Activated naive CD4-positive, alpha-beta T cell treated with anti-CD3 and anti-CD28 coated beads for 36 hours (primary cell): ENCODE measurements around the gene AGRN. TPM values are rescaled to one million over a fixed set of nuclear protein-coding genes. Genes with fewer than 3 reads are reported as not detected.
A peak's percentile ranks its signal among the peaks of the same experiment; 100 is the strongest.
"Not testable (repeated sequence)": the region's sequence is repeated elsewhere in the genome, so short reads cannot be mapped to it uniquely, and the experiment has no call there.

Source experiments
- CTCF ChIA-PET: fragments of 350-600 bp; sonication (Branson Sonifier 250); formaldehyde crosslinking; loops from one replicate; lab custom pipeline; 2021; ENCODE audit warnings: antibody characterized with exemption; lab: Charles Lee
- DNase-seq: peaks from one replicate; pipeline ENCODE4 v3.0.0-alpha.2; 2020
- H3K27ac Mint-ChIP-seq: one replicate; pipeline ENCODE4 v1.8.0; 2021; ENCODE audit warnings: mild to moderate bottlenecking, mixed read lengths
- H3K27me3 Mint-ChIP-seq: one replicate; pipeline ENCODE4 v1.8.0; 2021; ENCODE audit warnings: low read depth, mixed read lengths
- H3K36me3 Mint-ChIP-seq: one replicate; pipeline ENCODE4 v1.8.0; 2021; ENCODE audit warnings: low read depth, mixed read lengths
- H3K4me1 Mint-ChIP-seq: one replicate; pipeline ENCODE4 v1.8.0; 2021; ENCODE audit warnings: low read depth, mixed read lengths
- H3K4me3 Mint-ChIP-seq: one replicate; pipeline ENCODE4 v1.8.0; 2021; ENCODE audit warnings: mild to moderate bottlenecking, moderate library complexity, mixed read lengths
- H3K9me3 Mint-ChIP-seq: one replicate; pipeline ENCODE4 v1.8.0; 2021; ENCODE audit warnings: mixed read lengths
- intact Hi-C: fragments of 100-400 bp; cut with micrococcal nuclease; formaldehyde crosslinking; loops from one replicate; pipeline ENCODE4 v1.15.1; 2023
- total RNA-seq, 2 experiments: library from RNA; stranded (reverse); gene quantifications; one replicate each; pipeline ENCODE4 v1.2.3, GENCODE V29; 2021

AGRN gene
- total RNA-seq, 2 experiments from 2014 or later, result 30.5 to 35.1 TPM

- CTCF ChIA-PET, result interaction anchor here (0.6 to 5.9 kb wide), 20 partner anchors 9 to 311 kb away, joined by 3 to 39 read pairs (median 4); partner anchors contain the start of genes PLEKHN1 and UBE2J2
- Mint-ChIP-seq H3K27me3 (peaks cover 20% of the 10 kb centered on the region), H3K36me3 (no peaks in the 10 kb centered on the region)
Measured at GRCh38 chr1:984476-984814, 35.5 kb upstream of the AGRN start.

GRCh38 chr1:985126-985525 is 34.8 kb upstream of the AGRN start:
- DNase-seq, result no peak
- Mint-ChIP-seq H3K4me3 (no peak overlapping the region), H3K27ac (no peak overlapping the region), H3K27me3 (peaks cover 20% of the 10 kb centered on the region), H3K36me3 (no peaks in the 10 kb centered on the region), H3K9me3 (no peaks in the 10 kb centered on the region), H3K4me1 (no peaks in the 10 kb centered on the region)
- CTCF ChIA-PET, result interaction anchor here (0.6 to 5.9 kb wide), 13 partner anchors 8 to 288 kb away, joined by 3 to 39 read pairs (median 8); partner anchors contain the start of gene UBE2J2
- intact Hi-C loops, result no loop called here

More at GRCh38 chr1:984476-984814, 35.5 kb upstream of the AGRN start:
- Mint-ChIP-seq H3K4me1 (no peaks in the 10 kb centered on the region), H3K27ac (no peak overlapping the region), H3K9me3 (no peaks in the 10 kb centered on the region), H3K4me3 (no peak overlapping the region)
- DNase-seq, result no peak
- intact Hi-C loops, result loop anchor here (1.0 to 5.0 kb wide), 2 partner anchors 79 to 308 kb away; no protein-coding TSS in a partner anchor

- Mint-ChIP-seq H3K27me3 (peaks cover 20% of the 10 kb centered on the region), H3K9me3 (peaks cover 12% of the 10 kb centered on the region), H3K4me1 (peaks cover 20% of the 10 kb centered on the region)
- intact Hi-C loops, DNase-seq, CTCF ChIA-PET, H3K4me3 Mint-ChIP-seq, H3K27ac Mint-ChIP-seq, H3K36me3 Mint-ChIP-seq: not testable (repeated sequence)
Measured at GRCh38 chr1:988061-988460, 31.9 kb upstream of the AGRN start.

GRCh38 chr1:991275-991674 is 28.6 kb upstream of the AGRN start:
- peaks cover 19% of the 10 kb centered on the region for H3K27me3 Mint-ChIP-seq
- H3K27ac Mint-ChIP-seq, DNase-seq, H3K36me3 Mint-ChIP-seq, H3K4me3 Mint-ChIP-seq, intact Hi-C loops: not testable (repeated sequence)
- H3K9me3 Mint-ChIP-seq, result peaks cover 12% of the 10 kb centered on the region
- CTCF ChIA-PET, result interaction anchor here (1.6 kb wide), 1 partner anchor 22 kb away, joined by 4 read pairs; the partner anchor contains the start of gene ISG15
- peaks cover 24% of the 10 kb centered on the region for H3K4me1 Mint-ChIP-seq

- peak overlapping the region; percentile 72 for H3K27ac Mint-ChIP-seq
- H3K27me3 Mint-ChIP-seq, result peaks cover 19% of the 10 kb centered on the region
- peaks cover 12% of the 10 kb centered on the region for H3K9me3 Mint-ChIP-seq
- CTCF ChIA-PET, result interaction anchor here (0.6 to 1.7 kb wide), 6 partner anchors 9 to 196 kb away, joined by 3 to 6 read pairs (median 3); partner anchors contain the start of gene ISG15
- H3K4me1 Mint-ChIP-seq, result peaks cover 24% of the 10 kb centered on the region
- intact Hi-C loops, result no loop called here
- peaks cover 1% of the 10 kb centered on the region for H3K36me3 Mint-ChIP-seq
- no peak for DNase-seq
- H3K4me3 Mint-ChIP-seq, result no peak overlapping the region
Measured at GRCh38 chr1:991895-992294, 28.0 kb upstream of the AGRN start.

- Mint-ChIP-seq H3K9me3 (peaks cover 12% of the 10 kb centered on the region), H3K27ac (peak overlapping the region; percentile 85), H3K27me3 (peaks cover 21% of the 10 kb centered on the region), H3K4me3 (no peak overlapping the region), H3K4me1 (peaks cover 24% of the 10 kb centered on the region), H3K36me3 (peaks cover 1% of the 10 kb centered on the region)
- CTCF ChIA-PET, result interaction anchor here (0.6 to 1.7 kb wide), 7 partner anchors 9 to 284 kb away, joined by 3 to 6 read pairs (median 3); partner anchors contain the start of gene ISG15
- intact Hi-C loops, result no loop called here
- peak; percentile 47 for DNase-seq
Measured at GRCh38 chr1:992362-992761, 27.6 kb upstream of the AGRN start.

GRCh38 chr1:993379-993995 is 26.4 kb upstream of the AGRN start:
- Mint-ChIP-seq H3K27me3 (peaks cover 24% of the 10 kb centered on the region), H3K9me3 (peaks cover 12% of the 10 kb centered on the region), H3K36me3 (peaks cover 1% of the 10 kb centered on the region), H3K27ac (no peak overlapping the region), H3K4me3 (no peak overlapping the region), H3K4me1 (peaks cover 24% of the 10 kb centered on the region)
- intact Hi-C loops, result no loop called here
- CTCF ChIA-PET, result interaction anchor here (1.2 to 1.7 kb wide), 4 partner anchors 8 to 70 kb away, joined by 3 to 4 read pairs (median 3); no protein-coding TSS in a partner anchor
- DNase-seq, result no peak

- not testable (repeated sequence) for H3K27ac Mint-ChIP-seq, H3K4me3 Mint-ChIP-seq, DNase-seq, H3K36me3 Mint-ChIP-seq
- CTCF ChIA-PET, result interaction anchor here (0.7 to 1.3 kb wide), 3 partner anchors 9 to 282 kb away, joined by 3 to 5 read pairs (median 3); no protein-coding TSS in a partner anchor
- Mint-ChIP-seq H3K4me1 (peaks cover 26% of the 10 kb centered on the region), H3K9me3 (peaks cover 12% of the 10 kb centered on the region), H3K27me3 (peaks cover 18% of the 10 kb centered on the region)
- intact Hi-C loops, result loop anchor here (2.0 kb wide), 1 partner anchor 18 kb away; the partner anchor contains the start of gene ISG15
Measured at GRCh38 chr1:994546-994945, 25.4 kb upstream of the AGRN start.

GRCh38 chr1:995665-996633 is 24.0 kb upstream of the AGRN start:
- peaks cover 29% of the 10 kb centered on the region for H3K4me1 Mint-ChIP-seq
- peaks cover 22% of the 10 kb centered on the region for H3K27me3 Mint-ChIP-seq
- intact Hi-C loops, result loop anchor here (2.0 kb wide), 1 partner anchor 17 kb away; the partner anchor contains the start of gene ISG15
- CTCF ChIA-PET, result interaction anchor here (1.2 kb wide), 1 partner anchor 13 kb away, joined by 3 read pairs; no protein-coding TSS in a partner anchor
- H3K4me3 Mint-ChIP-seq, result no peak overlapping the region
- DNase-seq, result no peak
- peaks cover 12% of the 10 kb centered on the region for H3K9me3 Mint-ChIP-seq
- no peak overlapping the region for H3K27ac Mint-ChIP-seq
- H3K36me3 Mint-ChIP-seq, result peaks cover 1% of the 10 kb centered on the region

GRCh38 chr1:996851-997712 is 22.8 kb upstream of the AGRN start:
- H3K27me3 Mint-ChIP-seq, result peaks cover 22% of the 10 kb centered on the region

GRCh38 chr1:997713-997992 is 22.3 kb upstream of the AGRN start:
- H3K9me3 Mint-ChIP-seq, result peaks cover 4% of the 10 kb centered on the region
- no peaks in the 10 kb centered on the region for H3K36me3 Mint-ChIP-seq
- no peak overlapping the region for H3K4me3 Mint-ChIP-seq
- DNase-seq, result no peak
- peaks cover 22% of the 10 kb centered on the region for H3K27me3 Mint-ChIP-seq
- intact Hi-C loops, result no loop called here
- CTCF ChIA-PET, result interaction anchor here (0.7 to 1.3 kb wide), 2 partner anchors 14 to 17 kb away, joined by 3 to 7 read pairs; no protein-coding TSS in a partner anchor
- H3K27ac Mint-ChIP-seq, result no peak overlapping the region
- peaks cover 13% of the 10 kb centered on the region for H3K4me1 Mint-ChIP-seq

More at GRCh38 chr1:996851-997712, 22.8 kb upstream of the AGRN start:
- DNase-seq, result no peak
- CTCF ChIA-PET, result interaction anchor here (0.7 to 1.3 kb wide), 2 partner anchors 13 to 17 kb away, joined by 3 to 7 read pairs; no protein-coding TSS in a partner anchor
- Mint-ChIP-seq H3K4me3 (no peak overlapping the region), H3K27ac (no peak overlapping the region), H3K9me3 (peaks cover 8% of the 10 kb centered on the region), H3K4me1 (peaks cover 18% of the 10 kb centered on the region), H3K36me3 (peaks cover 1% of the 10 kb centered on the region)
- intact Hi-C loops, result no loop called here
